ENCODE measurements around the gene GID8.

The GID8 gene

GRCh38 chr20:62991196-62991807, 53.4 kb downstream of the GID8 start:
- no peak for DNase-seq

GRCh38 chr20:62991863-62992262, 53.9 kb downstream of the GID8 start:
- DNase-seq = no peak

GRCh38 chr20:62993856-62994494, 56.0 kb downstream of the GID8 start:
- no peak for DNase-seq

- no peak for DNase-seq
Observed at GRCh38 chr20:62994869-62995281, 56.9 kb downstream of the GID8 start.

- no peak for DNase-seq
Observed at GRCh38 chr20:62995481-62995880, 57.5 kb downstream of the GID8 start.

- DNase-seq = no peak
Observed at GRCh38 chr20:62995898-62996595, 58.1 kb downstream of the GID8 start.

GRCh38 chr20:62996596-62996982, 58.6 kb downstream of the GID8 start:
- no peak for DNase-seq

GRCh38 chr20:62997417-62998035, 59.6 kb downstream of the GID8 start:
- DNase-seq = no peak
